Breast epithelium (tissue), 4 donors: ENCODE data around the gene ATP7A. TPM values are rescaled to one million over a fixed set of nuclear protein-coding genes. Genes with fewer than 3 reads are reported as not detected.

Experiments
- DNase-seq, 2 donors: peaks; one replicate each; pipeline ENCODE4 v3.0.0-alpha.2; 2019; ENCODE audit warnings: low spot score in 2 of 2
- H3K27ac ChIP-seq, 2 donors: fragments of 200-600 bp; sonication (generic) in 1 of 2; one replicate each; pipeline ENCODE4 v1.5.1; 2016 to 2019; ENCODE audit warnings: mild to moderate bottlenecking in 1 of 2
- H3K27me3 ChIP-seq, 2 donors: fragments of 200-600 bp; sonication (generic) in 1 of 2; one replicate each; pipeline versions ENCODE4 v1.5.1 to v1.6.0; 2017 to 2019; ENCODE audit warnings: control low read depth in 1 of 2, mild to moderate bottlenecking in 1 of 2
- H3K36me3 ChIP-seq: fragments of 200-600 bp; one replicate; pipeline ENCODE4 v1.5.1; 2019
- H3K4me1 ChIP-seq, 2 donors: fragments of 200-600 bp; sonication (generic); one replicate each; pipeline ENCODE4 v1.5.1; 2016 to 2019; ENCODE audit warnings: control low read depth in 1 of 2
- H3K4me3 ChIP-seq, 3 donors: fragments of 200-600 bp; sonication (generic); 1 replicate in 2 of 3; 2 replicates in 1 of 3; pipeline ENCODE4 v1.5.1; 2016 to 2019; ENCODE audit warnings: mild to moderate bottlenecking in 3 of 3, moderate library complexity in 2 of 3
- H3K9me3 ChIP-seq, 2 donors: fragments of 200-600 bp; sonication (generic) in 1 of 2; one replicate each; pipeline ENCODE4 v1.5.1; 2016 to 2019; ENCODE audit warnings: control low read depth in 1 of 2
- CTCF ChIP-seq, 3 donors: fragments of 450-650 bp; IDR thresholded peaks; one replicate each; pipeline ENCODE4 v1.5.1; 2016 to 2017; ENCODE audit warnings: antibody characterized with exemption in 3 of 3, mild to moderate bottlenecking in 3 of 3, moderate library complexity in 3 of 3
- POLR2A ChIP-seq: fragments of 450-650 bp; IDR thresholded peaks from one replicate; pipeline ENCODE4 v1.6.1; 2016; ENCODE audit warnings: antibody characterized with exemption, mild to moderate bottlenecking, moderate library complexity
- POLR2AphosphoS5 ChIP-seq, 3 donors: sonication (generic); formaldehyde crosslinking; IDR thresholded peaks; one replicate each; pipeline ENCODE4 v1.6.1; 2017; ENCODE audit warnings: antibody characterized with exemption in 3 of 3
- intact Hi-C: fragments of 100-400 bp; cut with DNase I; formaldehyde crosslinking; loops from one replicate; pipeline ENCODE4 v1.15.1; 2023; ENCODE audit warnings: low total_unique reads
- total RNA-seq, 3 donors: library from RNA; depleted of rRNA; stranded (reverse); fragments of >200 nt; gene quantifications; one replicate each; pipeline ENCODE4 v1.1.0, GENCODE V29; 2016

Gene ATP7A
- total RNA-seq, 3 donors from 2014 or later, result 9.4 to 23.7 (median 16.4) TPM

GRCh38 chrX:77925764-77926163 lies 15.3 kb downstream of the ATP7A start:
- no peak overlapping the region for H3K4me3 ChIP-seq

GRCh38 chrX:77930581-77930980 lies 20.1 kb downstream of the ATP7A start:
- Histone ChIP-seq H3K4me1 (no peaks in the 10 kb centered on the region), H3K27me3 (peaks cover 0 to 20% of the 10 kb centered on the region in 2 donors), H3K4me3 (no peak overlapping the region), H3K36me3 (no peaks in the 10 kb centered on the region), H3K27ac (no peak overlapping the region), H3K9me3 (no peaks in the 10 kb centered on the region)
- intact Hi-C loops, result no loop called here
- no peak for TF ChIP-seq POLR2A
- TF ChIP-seq POLR2AphosphoS5 (IDR thresholded peaks at IDR 0.05), result no peak
- no peak for TF ChIP-seq CTCF (IDR thresholded peaks at IDR 0.05)
- DNase-seq, result no peak

More at GRCh38 chrX:77925764-77926163, 15.3 kb downstream of the ATP7A start:
- intact Hi-C loops, result no loop called here
- H3K27ac ChIP-seq, result no peak overlapping the region
- H3K27me3 ChIP-seq, result peaks cover 0 to 26% of the 10 kb centered on the region in 2 donors
- H3K9me3 ChIP-seq, result no peaks in the 10 kb centered on the region
- no peak for TF ChIP-seq POLR2AphosphoS5 (IDR thresholded peaks at IDR 0.05)
- TF ChIP-seq CTCF (IDR thresholded peaks at IDR 0.05), result no peak
- no peak for TF ChIP-seq POLR2A
- no peak for DNase-seq
- H3K36me3 ChIP-seq, result no peaks in the 10 kb centered on the region
- H3K4me1 ChIP-seq, result no peaks in the 10 kb centered on the region

GRCh38 chrX:77935886-77936285 lies 25.4 kb downstream of the ATP7A start:
- no peaks in the 10 kb centered on the region for H3K36me3 ChIP-seq
- no peak overlapping the region for H3K27ac ChIP-seq
- no peaks in the 10 kb centered on the region for H3K9me3 ChIP-seq
- TF ChIP-seq POLR2A (no peak), CTCF (IDR thresholded peaks at IDR 0.05) (no peak), POLR2AphosphoS5 (IDR thresholded peaks at IDR 0.05) (no peak)
- H3K27me3 ChIP-seq, result peaks cover 0 to 12% of the 10 kb centered on the region in 2 donors
- H3K4me1 ChIP-seq, result no peaks in the 10 kb centered on the region
- no peak overlapping the region for H3K4me3 ChIP-seq
- intact Hi-C loops, result no loop called here
- no peak for DNase-seq

- intact Hi-C loops, result no loop called here
- no peaks in the 10 kb centered on the region for H3K9me3 ChIP-seq
- H3K27me3 ChIP-seq, result peaks cover 0 to 12% of the 10 kb centered on the region in 2 donors
- H3K36me3 ChIP-seq, result no peaks in the 10 kb centered on the region
- TF ChIP-seq CTCF (IDR thresholded peaks at IDR 0.05) (no peak), POLR2AphosphoS5 (IDR thresholded peaks at IDR 0.05) (no peak), POLR2A (no peak)
- no peak for DNase-seq
- H3K4me1 ChIP-seq, result no peaks in the 10 kb centered on the region
- no peak overlapping the region for H3K4me3 ChIP-seq
- no peak overlapping the region for H3K27ac ChIP-seq
Observed at GRCh38 chrX:77936299-77936698, 25.8 kb downstream of the ATP7A start.

- Histone ChIP-seq H3K4me1 (no peaks in the 10 kb centered on the region), H3K27me3 (peaks cover 0 to 12% of the 10 kb centered on the region in 2 donors), H3K36me3 (no peaks in the 10 kb centered on the region), H3K4me3 (no peak overlapping the region), H3K9me3 (no peaks in the 10 kb centered on the region), H3K27ac (no peak overlapping the region)
- DNase-seq, result no peak
- intact Hi-C loops, result no loop called here
- no peak for TF ChIP-seq POLR2AphosphoS5 (IDR thresholded peaks at IDR 0.05)
- no peak for TF ChIP-seq POLR2A
- no peak for TF ChIP-seq CTCF (IDR thresholded peaks at IDR 0.05)
Observed at GRCh38 chrX:77937291-77937690, 26.8 kb downstream of the ATP7A start.
